ENCODE results near the gene SVIL.
"Not testable (repeated sequence)": the region's sequence is repeated elsewhere in the genome, so short reads cannot be mapped to it uniquely, and the experiment has no call there.

Gene SVIL

DNA sequence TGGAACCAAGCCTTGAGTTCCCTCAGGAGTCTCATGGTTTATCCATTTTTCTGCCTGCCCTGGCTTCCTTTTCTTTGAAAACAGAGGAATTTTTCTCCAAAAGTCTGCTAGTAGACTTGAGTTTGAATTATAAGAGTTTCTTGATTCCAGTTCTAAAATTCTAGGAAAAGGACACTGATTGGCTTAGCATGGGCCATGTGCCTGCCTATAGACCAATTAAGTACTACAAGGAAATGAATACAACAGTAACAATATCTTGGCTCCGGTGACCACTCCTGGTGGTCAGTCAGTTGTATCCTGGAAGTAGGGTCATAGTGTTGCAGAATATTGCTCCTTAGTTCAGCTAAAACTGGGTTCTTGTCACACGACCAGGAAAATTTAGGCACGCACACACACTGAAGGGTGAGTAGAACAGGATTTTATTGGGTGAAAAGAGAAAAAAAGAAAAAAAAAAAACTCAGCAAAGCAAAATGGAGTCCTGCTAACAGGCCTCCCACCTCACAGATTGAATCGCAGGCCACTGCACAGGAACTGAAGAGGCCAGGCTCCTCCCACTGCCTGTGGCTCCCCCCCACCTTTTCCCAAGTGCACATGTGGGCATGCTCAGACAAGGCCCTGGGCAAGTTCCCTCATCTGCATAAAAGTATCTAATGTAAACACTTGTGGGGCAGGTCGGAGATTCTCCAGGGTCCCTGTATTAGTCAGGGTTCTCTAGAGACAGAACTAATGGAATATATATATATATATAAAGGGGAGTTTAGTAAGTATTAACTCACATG is 190.8 kb downstream of the SVIL start:
- no peak for ATAC-seq

DNA sequence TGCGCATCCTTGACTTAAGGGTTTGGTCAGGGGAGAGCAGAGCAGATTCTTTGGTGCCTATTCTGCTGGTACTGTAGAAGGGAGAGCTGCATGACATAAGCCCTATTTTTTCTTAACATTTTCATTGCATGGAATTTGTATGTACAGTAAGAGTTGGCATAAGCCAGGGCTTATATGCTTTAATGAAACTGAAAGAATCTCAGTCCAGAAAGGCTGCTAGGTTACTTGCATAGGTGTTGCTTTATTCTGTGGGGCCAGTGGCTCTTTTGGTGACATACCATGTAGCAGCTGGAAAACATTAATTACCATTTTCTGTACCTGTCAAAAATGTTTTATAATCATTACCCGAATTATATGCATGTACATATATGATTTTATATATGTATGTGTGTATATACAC is 193.8 kb downstream of the SVIL start:
- no peak for ATAC-seq

GRCh38 chr10:29439005-29439404 is 195.8 kb downstream of the SVIL start:
- ATAC-seq: not testable (repeated sequence)

- no peak for ATAC-seq
Measured at GRCh38 chr10:29438271-29438670, 196.5 kb downstream of the SVIL start.

DNA sequence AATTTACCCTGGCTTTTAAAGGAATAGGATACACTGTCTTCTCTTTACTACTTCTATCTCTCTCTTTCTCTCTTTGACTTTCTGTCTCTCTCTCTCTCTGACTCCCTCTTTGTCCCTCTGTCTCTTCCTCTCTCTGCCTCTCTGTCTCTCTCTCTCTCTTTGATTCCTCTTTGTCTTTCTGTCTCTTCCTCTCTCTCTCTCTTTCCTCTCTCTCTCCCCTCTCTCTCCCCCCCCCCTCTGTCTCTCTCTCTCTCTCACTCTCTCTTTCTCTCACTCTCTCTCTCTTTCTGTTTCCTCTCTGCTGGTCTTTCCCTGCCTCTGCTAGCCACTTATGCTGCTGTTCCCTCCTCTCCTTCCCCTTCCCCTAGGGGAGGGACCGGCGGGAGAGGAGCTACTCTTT is 196.9 kb downstream of the SVIL start:
- no peak for ATAC-seq

- ATAC-seq: no peak
Measured at GRCh38 chr10:29435809-29436501, 198.8 kb downstream of the SVIL start.

- no peak for ATAC-seq
Measured at GRCh38 chr10:29434111-29434510, 200.7 kb downstream of the SVIL start.

- ATAC-seq: no peak
Measured at GRCh38 chr10:29431711-29432110, 203.1 kb downstream of the SVIL start.

DNA sequence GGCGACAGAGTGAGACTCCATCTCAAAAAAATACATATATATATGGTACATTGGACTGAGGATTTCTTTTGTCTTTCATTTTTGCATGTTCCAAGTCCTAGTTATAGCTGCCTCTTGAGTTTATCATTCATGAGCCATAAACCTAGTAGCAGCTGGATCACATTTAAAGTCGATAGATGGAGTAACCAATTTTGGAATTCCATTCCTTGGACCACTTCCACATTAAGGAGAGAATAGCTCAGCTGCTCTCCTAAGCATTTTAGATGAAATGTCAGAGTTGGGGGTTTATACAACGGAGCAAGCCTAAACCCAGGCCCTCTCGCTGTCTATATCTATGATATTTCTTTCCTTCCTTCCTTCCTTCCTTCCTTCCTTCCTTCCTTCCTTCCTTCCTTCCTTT is 204.7 kb downstream of the SVIL start:
- ATAC-seq: no peak

DNA sequence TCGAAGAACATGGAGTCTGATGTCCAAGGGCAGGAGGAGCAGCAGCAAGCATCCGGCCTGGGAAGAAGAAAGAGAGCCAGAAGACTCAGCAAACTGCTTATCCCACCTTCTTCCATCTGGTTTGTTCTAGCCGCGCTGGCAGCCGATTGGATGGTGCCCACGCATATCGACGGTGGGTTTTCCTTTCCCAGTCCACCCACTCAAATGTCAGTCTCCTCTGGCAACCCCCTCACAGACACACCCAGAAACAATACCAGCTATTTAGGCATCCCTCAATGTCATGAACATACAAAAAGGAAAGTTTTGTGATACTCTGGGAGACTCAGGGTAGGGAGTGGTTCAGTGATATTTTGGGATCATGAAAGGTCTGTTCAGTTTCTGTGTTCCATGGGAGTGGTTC is 206.3 kb downstream of the SVIL start:
- ATAC-seq: no peak

DNA sequence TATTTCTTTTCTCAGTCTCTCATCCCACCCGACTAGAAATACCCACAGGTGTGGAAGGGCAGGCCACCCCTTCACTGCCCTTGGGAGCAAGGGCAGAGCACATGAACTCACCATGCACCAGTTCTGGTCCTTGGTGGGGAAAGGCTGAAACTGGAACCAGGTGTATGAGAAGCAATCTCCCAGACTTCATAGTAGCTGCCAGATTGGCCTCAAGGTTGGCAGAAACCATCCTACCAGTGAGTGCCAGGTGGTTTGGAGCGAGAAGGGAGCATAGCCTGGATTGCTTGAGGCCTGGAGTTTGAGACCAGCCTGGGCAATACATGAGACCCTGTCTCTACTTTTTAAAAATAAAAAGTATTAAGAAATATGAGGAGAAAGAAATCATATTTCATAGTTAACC is 207.1 kb downstream of the SVIL start:
- no peak for ATAC-seq

DNA sequence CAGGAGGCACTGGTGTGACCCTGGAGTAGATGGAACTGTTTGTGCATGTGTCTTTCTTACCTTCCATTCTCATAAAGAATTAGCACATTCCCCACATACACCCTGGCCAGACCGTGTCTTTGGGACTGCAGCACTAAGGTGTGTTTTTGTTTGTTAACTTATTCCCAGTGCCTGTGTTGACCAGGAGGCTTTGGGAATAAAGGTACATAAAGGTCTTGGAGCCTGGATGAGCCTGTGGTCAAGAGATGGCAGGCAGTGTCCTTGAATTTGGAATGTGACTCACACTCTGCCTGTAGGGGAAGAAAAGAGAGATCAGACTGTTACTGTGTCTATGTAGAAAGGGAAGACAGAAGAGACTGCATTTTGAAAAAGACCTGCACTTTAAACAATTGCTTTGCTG is 208.4 kb downstream of the SVIL start:
- ATAC-seq: no peak

GRCh38 chr10:29424017-29424416 is 210.8 kb downstream of the SVIL start:
- no peak for ATAC-seq

GRCh38 chr10:29420744-29421143 is 214.0 kb downstream of the SVIL start:
- ATAC-seq: no peak

DNA sequence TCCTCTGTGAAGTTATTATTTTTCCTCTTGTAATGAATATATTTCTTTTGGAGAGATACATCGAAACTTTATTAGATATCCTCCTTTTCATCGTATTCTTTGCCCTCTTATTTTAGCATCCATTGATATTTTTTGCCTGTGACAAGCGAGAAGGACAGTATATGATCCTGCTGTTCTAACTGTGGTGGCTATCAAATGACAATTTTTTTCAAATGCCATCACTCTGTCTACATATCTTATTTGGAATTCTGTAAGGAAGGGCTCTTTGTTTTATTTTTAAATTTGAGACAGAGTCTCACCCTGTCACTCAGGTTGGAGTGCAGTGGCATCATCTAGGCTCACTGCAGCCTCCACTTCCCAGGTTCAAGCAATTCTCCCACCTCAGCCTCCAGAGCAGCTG is 217.4 kb downstream of the SVIL start:
- no peak for ATAC-seq

DNA sequence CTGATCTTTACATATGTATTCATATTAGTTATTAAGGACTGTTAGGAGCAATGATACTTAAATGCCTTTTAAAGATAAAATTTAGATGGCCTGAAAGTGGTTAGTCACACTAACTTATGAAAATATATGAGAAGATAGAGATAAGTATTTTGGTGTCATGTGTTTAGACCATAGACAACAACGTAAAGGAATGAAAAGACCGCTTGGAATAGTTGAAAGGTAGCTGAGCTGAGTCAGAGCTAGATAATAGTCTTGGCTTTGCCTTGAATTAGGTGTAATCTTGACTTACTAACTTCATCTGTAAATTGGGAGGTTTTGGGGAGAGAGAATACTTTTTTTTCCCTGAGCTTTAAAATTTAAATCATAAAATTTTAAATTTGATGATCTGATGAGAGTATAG is 218.9 kb downstream of the SVIL start:
- ATAC-seq: no peak

- ATAC-seq: no peak
Measured at GRCh38 chr10:29414501-29414900, 220.3 kb downstream of the SVIL start.

- ATAC-seq: no peak
Measured at GRCh38 chr10:29412485-29412884, 222.3 kb downstream of the SVIL start.

- no peak for ATAC-seq
Measured at GRCh38 chr10:29411666-29412315, 223.0 kb downstream of the SVIL start.

DNA sequence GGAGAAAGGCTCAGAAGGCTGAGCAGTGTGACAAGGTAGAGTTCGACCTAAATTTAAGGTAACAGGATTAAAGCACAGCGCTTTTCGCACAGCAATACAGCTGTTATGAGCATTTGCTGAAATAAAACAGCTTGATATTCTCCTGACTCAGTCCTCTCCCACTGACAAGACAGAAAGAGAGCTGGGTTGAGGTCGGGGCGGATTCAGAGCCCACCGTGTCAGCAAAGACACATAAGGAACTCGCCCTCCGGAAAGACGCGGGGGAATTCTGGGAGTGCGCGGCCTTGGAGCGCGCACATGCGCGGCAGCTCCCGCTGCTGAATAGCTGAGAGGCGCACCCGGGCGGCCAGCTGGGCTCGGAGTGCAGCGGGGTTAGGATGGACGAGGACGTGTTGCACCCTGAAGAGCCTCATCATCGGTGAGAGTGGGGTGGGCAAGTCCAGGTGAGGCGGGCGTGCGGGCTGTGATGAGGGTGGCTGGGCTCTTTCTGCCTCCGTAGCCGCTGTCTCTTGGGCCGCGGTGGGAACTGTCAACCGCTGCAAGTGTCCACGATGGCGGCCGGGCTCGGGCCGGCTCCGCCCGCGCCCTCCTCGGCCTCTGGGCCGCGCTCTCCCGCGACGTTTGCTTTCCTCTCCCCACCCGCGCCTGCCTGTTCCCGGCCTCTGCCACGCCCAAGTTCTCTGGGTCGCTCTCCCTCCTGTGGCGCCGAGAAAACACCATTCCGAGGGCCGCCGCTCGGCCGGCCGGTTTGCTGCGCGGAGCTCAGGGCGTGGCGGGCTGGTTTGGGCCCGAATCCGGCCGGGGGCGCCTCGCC is 225.3 kb downstream of the SVIL start:
- peak; percentile 74 to 76 for ATAC-seq

DNA sequence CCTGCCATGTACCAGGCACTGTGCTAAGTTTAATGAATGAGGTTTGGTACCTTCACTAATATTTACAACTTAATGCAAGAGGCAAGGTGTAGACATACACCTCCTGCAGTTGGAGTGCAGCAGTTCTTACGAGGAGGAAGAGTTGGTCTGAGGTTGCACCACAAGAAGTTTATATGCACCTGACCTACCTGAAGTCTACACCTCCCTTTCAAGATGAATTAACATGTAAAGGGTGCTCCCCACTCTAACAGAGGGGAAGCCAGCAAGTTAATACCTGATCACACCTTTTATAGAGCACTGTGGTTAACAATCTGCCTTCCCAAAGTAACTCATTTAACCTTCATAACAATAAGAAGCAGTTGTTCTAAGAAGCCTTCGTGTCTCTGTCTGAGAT is 225.9 kb downstream of the SVIL start:
- peak; percentile 17 to 25 for ATAC-seq

All from activated CD4-positive, CD25-positive, alpha-beta regulatory T cell treated with anti-CD3 and anti-CD28 coated beads, Interleukin-2, amount 50 U/mL, for 24 hours (primary cell).